A172 (cell line): ENCODE measurements around the gene VPS35. TPM values are rescaled to one million over a fixed set of nuclear protein-coding genes. Genes with fewer than 3 reads are reported as not detected.
"Not testable (repeated sequence)": the region's sequence is repeated elsewhere in the genome, so short reads cannot be mapped to it uniquely, and the experiment has no call there.

Source experiments
- DNase-seq: peaks from one replicate; pipeline ENCODE4 v3.0.0-alpha.2; 2015; ENCODE audit warnings: low spot score
- total RNA-seq: library from RNA; depleted of rRNA; stranded (reverse); fragments of >200 nt; shearing (Covaris generic); gene quantifications from 2 replicates; pipeline ENCODE4 v1.2.3, GENCODE V29; 2014

VPS35 gene
- total RNA-seq, 1 experiment from 2014 or later = 289 TPM

DNA sequence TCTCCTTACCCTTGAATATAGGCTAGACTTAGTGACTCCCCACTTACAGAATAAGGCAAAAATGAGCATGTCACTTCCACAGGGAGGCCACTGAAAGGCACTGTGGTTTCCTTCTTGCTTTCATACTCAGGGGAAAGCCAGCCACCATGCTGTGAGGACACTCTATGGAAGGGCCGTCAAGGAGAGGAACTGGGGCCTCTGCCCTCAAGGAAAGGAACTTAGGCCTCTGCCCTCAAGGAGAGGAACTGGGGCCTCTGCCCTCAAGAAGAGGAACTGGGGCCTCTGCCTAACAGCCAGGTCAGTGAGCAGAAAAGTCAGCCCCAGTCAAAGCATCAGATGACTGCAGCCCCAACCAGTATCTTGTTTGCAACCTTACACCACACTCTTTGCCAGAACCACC, 30.1 kb downstream of the VPS35 start:
- no peak for DNase-seq

DNA sequence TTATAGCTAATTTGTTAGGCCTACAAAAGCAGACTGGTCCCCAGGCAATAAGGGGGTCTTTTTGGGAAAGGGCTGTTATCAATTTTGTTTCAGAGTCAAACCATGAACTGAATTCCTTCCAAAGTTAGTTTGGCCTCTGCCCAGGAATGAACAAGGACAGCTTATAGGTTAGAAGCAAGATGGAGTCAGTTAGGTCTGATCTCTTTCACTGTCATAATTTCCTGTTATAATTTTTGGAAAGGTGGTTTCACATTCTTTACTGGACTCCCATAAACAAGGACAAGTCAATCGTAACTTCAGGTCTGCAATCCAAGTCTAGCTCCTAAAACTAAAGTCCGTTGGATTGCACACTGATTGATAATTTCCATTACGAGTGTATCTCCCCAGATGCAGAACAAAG, 37.7 kb downstream of the VPS35 start:
- no peak for DNase-seq

GRCh38 chr16:46650254-46650623, 38.7 kb downstream of the VPS35 start:
- peak; percentile 16 for DNase-seq

- DNase-seq = peak; percentile 53
Measured at GRCh38 chr16:46649588-46650253, 39.3 kb downstream of the VPS35 start.

DNA sequence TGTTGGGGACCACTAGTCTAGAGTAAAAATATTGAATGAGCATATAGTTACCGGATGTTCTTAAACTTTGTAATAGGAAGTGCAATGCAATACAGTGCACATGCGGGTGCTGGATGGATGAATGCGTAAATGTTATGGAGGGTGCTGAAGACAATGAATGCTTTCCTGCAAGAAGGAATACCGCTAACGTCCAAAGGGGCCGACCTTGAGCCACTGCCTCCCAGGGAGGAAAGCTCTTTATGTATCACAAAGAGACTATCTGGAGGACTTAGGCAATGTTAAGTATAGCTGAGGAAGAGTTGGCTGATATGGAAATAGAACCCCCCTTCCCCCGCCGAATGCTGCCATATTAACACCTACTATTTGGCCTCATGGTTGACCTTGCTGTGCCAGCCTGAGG, 40.3 kb downstream of the VPS35 start:
- DNase-seq = no peak

DNA sequence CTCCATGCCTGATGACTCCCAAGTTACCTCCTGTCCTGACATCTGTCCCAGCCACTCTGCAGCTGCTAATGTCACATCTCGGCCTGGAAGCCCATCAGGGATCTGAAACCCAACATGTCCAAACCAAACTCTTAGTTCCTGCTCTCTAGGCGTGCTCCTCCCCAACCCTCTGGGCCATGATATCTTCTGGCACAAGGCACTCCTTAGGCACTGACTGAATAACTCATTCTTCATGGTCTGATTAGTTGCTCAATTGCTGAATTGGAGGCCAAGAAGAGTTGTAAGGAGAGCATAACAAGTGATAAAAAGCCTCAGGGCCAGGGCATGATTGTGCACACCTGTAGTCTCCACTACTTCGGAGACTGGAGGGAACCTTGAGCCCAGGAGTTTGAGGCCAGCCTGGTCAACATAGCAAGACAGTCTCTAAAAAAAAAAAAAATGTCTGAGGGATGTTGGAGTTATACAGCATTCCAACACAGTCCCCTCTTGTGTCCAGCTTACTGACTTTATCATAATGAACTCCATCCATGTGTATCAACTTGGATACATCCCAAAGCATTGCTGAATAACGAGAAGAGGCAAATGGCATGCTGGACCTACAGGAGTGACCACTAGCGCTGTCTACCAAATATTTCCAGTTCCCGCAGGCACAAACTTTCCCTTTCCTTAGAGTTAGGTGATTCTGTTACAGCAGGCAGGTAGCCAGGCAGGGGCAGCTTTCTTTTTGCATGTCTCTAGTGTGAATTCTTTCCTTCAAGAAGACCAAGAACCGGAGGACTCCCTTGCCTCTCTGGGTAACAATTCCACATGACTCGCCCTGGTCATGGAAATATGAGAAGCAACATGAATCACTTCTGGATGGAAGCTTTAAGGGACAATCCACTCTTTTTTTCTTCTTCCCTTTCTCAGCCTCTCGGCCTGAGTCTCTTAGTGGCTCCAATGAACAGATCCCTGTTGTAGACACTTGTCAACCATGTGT, 49.7 kb downstream of the VPS35 start:
- DNase-seq = no peak

- no peak for DNase-seq
Measured at GRCh38 chr16:46632778-46633733, 55.9 kb downstream of the VPS35 start.

GRCh38 chr16:46629331-46630219, 59.4 kb downstream of the VPS35 start:
- peak; percentile 64 for DNase-seq

- DNase-seq = no peak
Measured at GRCh38 chr16:46627746-46628145, 61.2 kb downstream of the VPS35 start.

DNA sequence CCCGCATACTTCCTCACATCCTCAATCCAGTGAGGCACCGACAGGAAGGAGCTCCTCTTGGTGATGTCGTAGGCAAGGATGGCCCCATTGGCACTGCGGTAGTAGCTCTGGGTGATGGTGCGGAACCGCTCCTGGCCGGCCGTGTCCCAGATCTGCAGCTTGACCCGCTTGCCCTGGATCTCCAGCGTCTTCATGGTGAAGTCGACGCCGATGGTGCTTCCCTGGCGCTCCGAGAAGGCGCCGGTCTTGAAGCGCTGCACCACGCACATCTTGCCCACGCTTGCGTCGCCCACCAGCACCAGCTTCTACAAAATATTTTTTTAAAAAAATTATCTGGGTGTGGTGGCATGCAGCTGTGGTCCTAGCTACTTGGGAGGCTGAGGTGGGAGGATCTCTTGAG, 62.3 kb downstream of the VPS35 start:
- DNase-seq = not testable (repeated sequence)

GRCh38 chr16:46624862-46625261, 64.1 kb downstream of the VPS35 start:
- DNase-seq = not testable (repeated sequence)

DNA sequence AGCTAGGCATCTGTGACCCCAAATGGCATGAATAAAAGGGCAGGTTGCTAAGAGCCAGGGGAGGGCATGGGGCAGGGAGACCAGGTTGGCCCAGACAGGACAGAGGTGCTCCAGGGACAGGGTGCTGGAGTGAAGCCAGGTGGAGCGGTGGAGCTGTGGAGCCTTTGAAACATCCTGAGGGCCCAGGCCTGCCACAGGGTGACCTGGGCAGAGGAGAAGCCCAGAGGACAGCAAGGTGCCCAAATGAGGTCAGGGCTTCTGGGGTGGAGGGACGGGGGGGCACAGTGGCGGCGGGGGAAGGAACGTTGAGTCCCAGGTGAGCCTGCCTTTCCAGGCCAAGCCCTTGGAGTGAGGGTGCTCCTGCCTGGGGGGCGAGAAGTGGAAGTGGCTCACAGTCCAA, 65.3 kb downstream of the VPS35 start:
- not testable (repeated sequence) for DNase-seq

DNA sequence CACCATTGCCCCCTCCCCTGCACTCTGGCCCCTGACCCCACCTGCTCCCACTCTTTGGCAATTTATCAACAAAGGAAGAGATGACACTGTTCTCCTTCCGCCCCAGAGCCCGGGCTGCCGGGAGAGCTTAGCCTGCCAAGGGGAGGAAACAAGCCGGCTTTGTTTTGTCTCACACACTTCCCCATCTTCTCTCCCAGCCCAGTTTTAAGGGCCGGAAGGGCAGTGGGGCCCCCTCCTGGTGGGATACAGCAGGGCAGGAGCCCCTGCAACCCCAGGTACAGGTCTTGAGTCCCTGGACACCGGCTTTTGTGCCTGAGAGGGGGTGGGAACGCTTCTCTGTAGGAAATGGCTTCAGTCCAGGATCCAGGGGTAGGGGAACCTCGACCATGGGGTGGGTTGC, 65.7 kb downstream of the VPS35 start:
- not testable (repeated sequence) for DNase-seq

- DNase-seq = no peak
Measured at GRCh38 chr16:46621934-46622676, 66.9 kb downstream of the VPS35 start.

DNA sequence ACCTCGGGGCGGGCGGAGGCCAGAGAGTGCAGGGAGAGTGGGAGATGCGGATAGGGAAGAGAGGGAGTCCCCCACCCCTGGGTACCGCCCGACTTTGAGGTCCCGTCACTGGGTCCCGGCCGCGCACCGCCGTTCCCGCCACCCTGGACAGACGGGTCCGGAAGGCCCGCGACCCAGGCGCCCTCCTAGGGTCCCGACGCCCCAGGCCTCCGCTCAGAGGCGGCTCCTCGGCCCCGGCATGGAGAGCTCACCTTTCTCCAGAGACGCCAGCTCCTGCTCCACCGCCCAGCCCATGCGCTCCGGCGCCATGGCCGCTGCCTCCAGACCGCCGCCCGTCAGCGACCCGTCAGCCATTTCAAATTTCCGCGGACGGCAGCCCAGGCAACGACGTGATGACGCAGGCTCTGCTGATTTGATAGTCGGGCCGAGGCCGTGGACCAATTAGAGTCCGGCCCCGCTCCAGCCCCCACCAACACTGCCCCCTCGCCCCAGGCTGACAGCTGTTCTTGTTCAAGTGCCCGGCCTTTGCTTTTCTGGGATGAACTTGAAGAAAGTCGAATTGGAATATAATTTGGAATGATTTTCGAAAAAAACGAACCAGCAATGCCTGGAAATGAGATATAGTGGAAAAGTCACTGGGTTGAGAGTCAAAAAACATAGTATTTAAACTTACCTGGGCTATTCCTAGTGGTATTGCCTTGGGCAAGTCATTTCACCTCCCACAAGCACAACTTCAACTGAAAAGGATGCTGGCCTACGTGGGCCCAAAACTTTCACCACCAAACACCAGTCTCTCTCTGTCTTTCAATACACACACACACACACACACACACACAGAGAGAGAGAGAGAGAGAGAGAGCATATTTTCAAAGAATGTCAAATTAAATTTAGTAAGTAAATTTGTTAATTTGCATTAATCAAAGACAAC, 67.7 kb downstream of the VPS35 start, which contains the start of gene SHCBP1:
SHCBP1 (minus strand) TSS at position 374 of the 928 bp plus-strand sequence; CDS start at position 354, 20 bp downstream.
- peak; percentile 87 for DNase-seq

DNA sequence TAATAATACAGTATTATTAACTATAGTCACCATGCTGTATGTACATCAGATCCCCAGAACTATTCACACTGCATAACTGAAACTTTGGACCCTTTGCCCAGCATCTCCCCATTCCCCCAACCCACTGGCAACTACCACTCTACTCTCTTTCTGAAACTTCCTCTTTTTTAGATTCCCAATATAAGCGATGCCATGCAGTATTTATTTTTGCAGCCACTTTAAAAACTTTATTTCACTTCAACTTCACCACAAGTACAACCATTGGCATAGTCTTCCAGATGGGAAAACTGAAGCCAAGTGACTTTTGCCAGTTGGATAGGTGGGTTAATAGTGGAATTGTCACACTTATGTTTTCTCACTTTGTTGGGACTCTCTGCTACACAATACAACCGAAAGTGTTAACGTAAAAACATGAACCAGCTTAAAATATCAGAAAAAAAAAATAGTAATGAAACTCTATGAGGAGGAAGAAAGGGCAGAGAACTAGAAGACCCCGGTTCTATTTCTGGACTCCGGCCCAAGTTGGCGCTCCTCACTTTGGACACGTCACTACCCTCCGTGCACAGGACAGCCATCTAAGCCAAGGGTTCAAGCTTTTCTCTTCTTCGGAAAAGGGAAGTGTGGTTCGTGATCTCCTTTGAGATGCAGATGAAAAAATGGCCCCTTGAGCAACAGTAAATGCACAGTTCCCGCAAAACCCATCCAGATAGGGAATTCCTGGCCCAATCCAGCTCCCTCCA, 68.5 kb downstream of the VPS35 start:
- DNase-seq = peak; percentile 30

DNA sequence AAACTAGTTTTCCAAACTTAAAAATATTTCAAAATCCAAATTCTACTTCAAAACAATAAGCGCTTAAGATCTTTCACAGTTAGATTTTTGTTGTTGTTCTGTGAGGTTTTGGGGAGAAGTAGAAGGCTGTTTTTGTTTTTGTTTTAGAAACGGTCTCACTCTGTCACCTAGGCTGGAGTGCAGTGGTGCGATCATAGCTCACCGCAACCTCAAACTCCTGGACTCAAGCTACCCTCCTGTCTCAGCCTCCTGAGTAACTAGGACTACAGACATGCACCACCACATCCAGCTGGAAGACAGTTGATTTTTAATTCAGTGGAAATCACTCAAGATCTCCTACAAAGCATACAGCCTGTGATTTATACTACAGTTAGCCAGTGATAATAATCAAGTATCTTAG, 70.5 kb downstream of the VPS35 start:
- no peak for DNase-seq

- no peak for DNase-seq
Measured at GRCh38 chr16:46614006-46614405, 75.0 kb downstream of the VPS35 start.
